HepG2 (cell line): ENCODE measurements around the gene DSN1. TPM values are rescaled to one million over a fixed set of nuclear protein-coding genes. Genes with fewer than 3 reads are reported as not detected.
A peak's percentile ranks its signal among the peaks of the same experiment; 100 is the strongest.

Experiments
- CCAR2 ChIP-seq: fragments of 200-400 bp; formaldehyde crosslinking; optimal IDR thresholded peaks from 2 replicates; pipeline ENCODE3; 2018; ENCODE audit warnings: low read depth, mild to moderate bottlenecking, low read length, moderate library complexity
- CENPT ChIP-seq: sonication (generic); formaldehyde crosslinking; IDR thresholded peaks from 2 replicates; pipeline ENCODE4 v1.8.0; 2022; ENCODE audit warnings: low read depth, mild to moderate bottlenecking, moderate library complexity, missing genetic modification reagents
- CHCHD3 ChIP-seq: sonication (generic); formaldehyde crosslinking; IDR thresholded peaks from 2 replicates; pipeline ENCODE4 v1.8.0; 2022; ENCODE audit warnings: mild to moderate bottlenecking, missing genetic modification reagents, moderate library complexity
- MAZ ChIP-seq, 2 experiments: sonication (generic) in 1 of 2; formaldehyde crosslinking in 1 of 2; IDR thresholded peaks; 2 replicates each; pipeline versions ENCODE4 v1.5.0 to v1.6.1; 2012 to 2020; ENCODE audit warnings: low read depth in 2 of 2, mild to moderate bottlenecking in 2 of 2, borderline replicate concordance in 1 of 2, improper control_type of control experiment in 1 of 2, low read length in 1 of 2, missing genetic modification reagents in 1 of 2, moderate library complexity in 1 of 2
- MED13 ChIP-seq: sonication (generic); formaldehyde crosslinking; IDR thresholded peaks from 2 replicates; pipeline ENCODE4 v1.5.0; 2020; ENCODE audit warnings: missing genetic modification reagents
- PPARG ChIP-seq: conservative IDR thresholded peaks from 2 replicates; pipeline ENCODE4 v1.6.1; 2016; ENCODE audit warnings: missing biosample characterization, missing genetic modification reagents
- ZMYM2 ChIP-seq: sonication (generic); formaldehyde crosslinking; IDR thresholded peaks from 2 replicates; pipeline ENCODE4 v1.8.0; 2022; ENCODE audit warnings: mild to moderate bottlenecking, missing genetic modification reagents
- ZNF292 ChIP-seq: sonication (generic); formaldehyde crosslinking; IDR thresholded peaks from 2 replicates; pipeline ENCODE4 v1.8.1; 2022; ENCODE audit warnings: mild to moderate bottlenecking, low read depth, missing genetic modification reagents, borderline replicate concordance
- ZNF558 ChIP-seq: sonication (generic); formaldehyde crosslinking; IDR thresholded peaks from 2 replicates; pipeline ENCODE4 v1.9.0; 2022; ENCODE audit warnings: mild to moderate bottlenecking, missing genetic modification reagents, borderline replicate concordance
- polyA plus RNA-seq, 8 experiments: library from polyadenylated mRNA; depleted of rRNA in 3 of 8; stranded (reverse) in 7 of 8; unstranded in 1 of 8; fragments of >200 nt; fragmentation: Illumina TruSeq in 4 of 8; extraction: Trizol in 4 of 8; gene quantifications; 2 replicates each; pipeline versions ENCODE4 v1.2.1 to v1.2.3, GENCODE V29; 2011 to 2016; ENCODE audit warnings: low read depth in 4 of 8, missing spikeins in 1 of 8, mixed read lengths in 1 of 8; ENCODE audit not compliant: insufficient read depth in 1 of 8
- total RNA-seq, 5 experiments: library from RNA; depleted of rRNA; stranded (reverse); fragments of >200 nt; fragmentation: Illumina TruSeq; extraction: Trizol; gene quantifications; 2 replicates each; pipeline ENCODE4 v1.2.3, GENCODE V29; 2016; ENCODE audit warnings: low read depth in 1 of 5
- TF ChIP-seq, protein P1 (sequence below): IDR thresholded peaks from 2 replicates; pipeline ENCODE4 v1.6.1; 2016; ENCODE audit warnings: low read depth, control low read depth
- TF ChIP-seq, protein P2 (sequence below): sonication (generic); formaldehyde crosslinking; IDR thresholded peaks from 2 replicates; pipeline ENCODE4 v1.8.0; 2022; ENCODE audit warnings: low read depth, missing genetic modification reagents
- TF ChIP-seq, protein P3 (sequence below): IDR thresholded peaks from 2 replicates; pipeline ENCODE4 v1.6.1; 2016; ENCODE audit warnings: missing compliant biosample characterization, missing genetic modification reagents, borderline replicate concordance
- TF ChIP-seq, protein P4 (sequence below): sonication (generic); formaldehyde crosslinking; conservative IDR thresholded peaks from 2 replicates; pipeline ENCODE4 v1.4.0; 2020; ENCODE audit warnings: missing genetic modification reagents
- TF ChIP-seq, protein P5 (sequence below): sonication (generic); formaldehyde crosslinking; IDR thresholded peaks from 2 replicates; pipeline ENCODE4 v1.8.0; 2022; ENCODE audit warnings: missing genetic modification reagents, mild to moderate bottlenecking, inconsistent platforms, borderline replicate concordance
- TF ChIP-seq, protein P6 (sequence below): sonication (generic); formaldehyde crosslinking; IDR thresholded peaks from 2 replicates; pipeline ENCODE4 v1.4.0; 2020; ENCODE audit warnings: missing genetic modification reagents
- TF ChIP-seq, protein P7 (sequence below): IDR thresholded peaks from 2 replicates; pipeline ENCODE4 v1.6.1; 2016; ENCODE audit warnings: low read depth

DSN1 gene
- total and polyA plus RNA-seq, 2 of the 13 experiments (the other 11 are each of a cell fraction or from before 2014, with no cell fraction given), result 18.7 to 53.7 TPM

DNA sequence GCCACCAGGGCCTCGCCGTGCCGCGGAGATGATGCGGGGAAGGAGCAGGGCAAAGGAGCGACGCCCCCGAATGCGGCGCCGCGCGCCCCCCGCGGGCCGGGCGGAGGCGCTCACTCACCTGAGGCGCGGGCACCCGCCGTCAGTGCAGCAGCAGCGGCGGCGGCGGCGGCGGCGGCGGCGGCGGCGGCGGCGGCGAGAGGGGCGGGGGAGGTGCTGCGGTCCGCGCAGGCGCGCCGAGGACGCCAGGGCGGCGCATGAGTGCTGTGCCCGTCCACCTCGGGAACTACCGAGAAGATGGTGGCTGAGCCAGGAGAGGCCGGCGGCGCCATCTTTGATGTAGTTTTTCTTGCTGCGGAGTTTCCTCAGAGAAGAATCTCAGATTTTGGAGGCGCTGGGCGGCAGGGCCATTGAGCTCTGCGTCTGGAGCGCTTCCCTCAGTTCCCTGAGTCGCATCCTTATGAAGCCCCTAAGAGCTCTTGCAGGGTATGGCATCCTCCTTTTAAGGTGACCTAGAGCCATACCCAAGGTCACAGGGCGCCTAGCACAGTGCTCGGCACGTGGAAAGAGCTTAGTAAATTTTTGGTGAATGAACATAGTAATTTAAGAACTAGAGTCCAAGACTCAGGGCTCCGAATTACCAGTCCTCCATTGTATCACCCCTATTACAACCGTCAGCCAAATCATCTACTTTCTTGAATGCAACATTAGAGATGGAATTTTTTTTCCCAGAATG is 27.5 kb downstream of the DSN1 start, which contains the start of gene NDRG3 (continued):
- TF ChIP-seq, protein P1, sequence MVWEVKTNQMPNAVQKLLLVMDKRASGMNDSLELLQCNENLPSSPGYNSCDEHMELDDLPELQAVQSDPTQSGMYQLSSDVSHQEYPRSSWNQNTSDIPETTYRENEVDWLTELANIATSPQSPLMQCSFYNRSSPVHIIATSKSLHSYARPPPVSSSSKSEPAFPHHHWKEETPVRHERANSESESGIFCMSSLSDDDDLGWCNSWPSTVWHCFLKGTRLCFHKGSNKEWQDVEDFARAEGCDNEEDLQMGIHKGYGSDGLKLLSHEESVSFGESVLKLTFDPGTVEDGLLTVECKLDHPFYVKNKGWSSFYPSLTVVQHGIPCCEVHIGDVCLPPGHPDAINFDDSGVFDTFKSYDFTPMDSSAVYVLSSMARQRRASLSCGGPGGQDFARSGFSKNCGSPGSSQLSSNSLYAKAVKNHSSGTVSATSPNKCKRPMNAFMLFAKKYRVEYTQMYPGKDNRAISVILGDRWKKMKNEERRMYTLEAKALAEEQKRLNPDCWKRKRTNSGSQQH (CRISPR knock-in tag), result 0 out of 2 replicates have a peak, but pooled peaks have one; percentile 73
- TF ChIP-seq CCAR2 (no peak), ZNF558 (CRISPR knock-in tag) (0 out of 2 replicates have a peak, but pooled peaks have one; percentile 75), ZMYM2 (CRISPR knock-in tag) (no peak), CENPT (CRISPR knock-in tag) (0 out of 2 replicates have a peak, but pooled peaks have one; percentile 55), MED13 (no peak; the same call in 1 of the 2 replicates), PPARG (CRISPR knock-in tag) (peak; percentile 22; the same call in 1 of the 2 replicates), ZNF292 (CRISPR knock-in tag) (no peak), CHCHD3 (CRISPR knock-in tag) (peak; percentile 48; the same call in 1 of the 2 replicates), MAZ (IDR thresholded peaks at IDR 0.05; ENCODE audit: borderline replicate concordance, low read depth, low read length) (peak; percentile 69), MAZ (CRISPR knock-in tag; IDR thresholded peaks at IDR 0.05; ENCODE audit: low read depth) (peak; percentile 62)
- TF ChIP-seq, protein P2, sequence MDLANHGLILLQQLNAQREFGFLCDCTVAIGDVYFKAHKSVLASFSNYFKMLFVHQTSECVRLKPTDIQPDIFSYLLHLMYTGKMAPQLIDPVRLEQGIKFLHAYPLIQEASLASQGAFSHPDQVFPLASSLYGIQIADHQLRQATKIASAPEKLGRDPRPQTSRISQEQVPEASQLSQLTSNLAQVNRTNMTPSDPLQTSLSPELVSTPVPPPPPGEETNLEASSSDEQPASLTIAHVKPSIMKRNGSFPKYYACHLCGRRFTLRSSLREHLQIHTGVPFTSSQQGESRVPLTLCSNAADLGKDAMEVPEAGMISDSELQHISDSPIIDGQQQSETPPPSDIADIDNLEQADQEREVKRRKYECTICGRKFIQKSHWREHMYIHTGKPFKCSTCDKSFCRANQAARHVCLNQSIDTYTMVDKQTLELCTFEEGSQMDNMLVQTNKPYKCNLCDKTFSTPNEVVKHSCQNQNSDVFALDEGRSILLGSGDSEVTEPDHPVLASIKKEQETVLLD (CRISPR knock-in tag), result peak; percentile 47; the same call in 1 of the 2 replicates
- TF ChIP-seq, protein P3, sequence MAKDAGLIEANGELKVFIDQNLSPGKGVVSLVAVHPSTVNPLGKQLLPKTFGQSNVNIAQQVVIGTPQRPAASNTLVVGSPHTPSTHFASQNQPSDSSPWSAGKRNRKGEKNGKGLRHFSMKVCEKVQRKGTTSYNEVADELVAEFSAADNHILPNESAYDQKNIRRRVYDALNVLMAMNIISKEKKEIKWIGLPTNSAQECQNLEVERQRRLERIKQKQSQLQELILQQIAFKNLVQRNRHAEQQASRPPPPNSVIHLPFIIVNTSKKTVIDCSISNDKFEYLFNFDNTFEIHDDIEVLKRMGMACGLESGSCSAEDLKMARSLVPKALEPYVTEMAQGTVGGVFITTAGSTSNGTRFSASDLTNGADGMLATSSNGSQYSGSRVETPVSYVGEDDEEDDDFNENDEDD (CRISPR knock-in tag), result no peak; the same call in 1 of the 2 replicates
- TF ChIP-seq, protein P4, sequence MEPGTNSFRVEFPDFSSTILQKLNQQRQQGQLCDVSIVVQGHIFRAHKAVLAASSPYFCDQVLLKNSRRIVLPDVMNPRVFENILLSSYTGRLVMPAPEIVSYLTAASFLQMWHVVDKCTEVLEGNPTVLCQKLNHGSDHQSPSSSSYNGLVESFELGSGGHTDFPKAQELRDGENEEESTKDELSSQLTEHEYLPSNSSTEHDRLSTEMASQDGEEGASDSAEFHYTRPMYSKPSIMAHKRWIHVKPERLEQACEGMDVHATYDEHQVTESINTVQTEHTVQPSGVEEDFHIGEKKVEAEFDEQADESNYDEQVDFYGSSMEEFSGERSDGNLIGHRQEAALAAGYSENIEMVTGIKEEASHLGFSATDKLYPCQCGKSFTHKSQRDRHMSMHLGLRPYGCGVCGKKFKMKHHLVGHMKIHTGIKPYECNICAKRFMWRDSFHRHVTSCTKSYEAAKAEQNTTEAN (CRISPR knock-in tag), result peak; percentile 34; the same call in 1 of the 2 replicates
- TF ChIP-seq, protein P5, sequence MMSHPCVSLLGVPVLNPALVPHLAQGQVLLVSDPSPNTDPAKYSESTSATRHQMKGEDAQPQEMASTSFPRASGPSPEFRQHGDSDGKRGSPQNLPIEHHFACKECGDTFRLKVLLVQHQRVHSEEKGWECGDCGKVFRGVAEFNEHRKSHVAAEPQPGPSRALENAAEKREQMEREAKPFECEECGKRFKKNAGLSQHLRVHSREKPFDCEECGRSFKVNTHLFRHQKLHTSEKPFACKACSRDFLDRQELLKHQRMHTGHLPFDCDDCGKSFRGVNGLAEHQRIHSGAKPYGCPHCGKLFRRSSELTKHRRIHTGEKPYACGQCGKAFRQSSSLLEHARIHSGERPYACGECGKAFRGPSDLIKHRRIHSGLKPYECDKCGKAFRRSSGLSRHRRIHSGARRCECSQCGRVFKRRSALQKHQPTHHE (CRISPR knock-in tag), result 0 out of 2 replicates have a peak, but pooled peaks have one; percentile 25
- TF ChIP-seq, protein P6, sequence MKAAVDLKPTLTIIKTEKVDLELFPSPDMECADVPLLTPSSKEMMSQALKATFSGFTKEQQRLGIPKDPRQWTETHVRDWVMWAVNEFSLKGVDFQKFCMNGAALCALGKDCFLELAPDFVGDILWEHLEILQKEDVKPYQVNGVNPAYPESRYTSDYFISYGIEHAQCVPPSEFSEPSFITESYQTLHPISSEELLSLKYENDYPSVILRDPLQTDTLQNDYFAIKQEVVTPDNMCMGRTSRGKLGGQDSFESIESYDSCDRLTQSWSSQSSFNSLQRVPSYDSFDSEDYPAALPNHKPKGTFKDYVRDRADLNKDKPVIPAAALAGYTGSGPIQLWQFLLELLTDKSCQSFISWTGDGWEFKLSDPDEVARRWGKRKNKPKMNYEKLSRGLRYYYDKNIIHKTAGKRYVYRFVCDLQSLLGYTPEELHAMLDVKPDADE, result no peak
- TF ChIP-seq, protein P7, sequence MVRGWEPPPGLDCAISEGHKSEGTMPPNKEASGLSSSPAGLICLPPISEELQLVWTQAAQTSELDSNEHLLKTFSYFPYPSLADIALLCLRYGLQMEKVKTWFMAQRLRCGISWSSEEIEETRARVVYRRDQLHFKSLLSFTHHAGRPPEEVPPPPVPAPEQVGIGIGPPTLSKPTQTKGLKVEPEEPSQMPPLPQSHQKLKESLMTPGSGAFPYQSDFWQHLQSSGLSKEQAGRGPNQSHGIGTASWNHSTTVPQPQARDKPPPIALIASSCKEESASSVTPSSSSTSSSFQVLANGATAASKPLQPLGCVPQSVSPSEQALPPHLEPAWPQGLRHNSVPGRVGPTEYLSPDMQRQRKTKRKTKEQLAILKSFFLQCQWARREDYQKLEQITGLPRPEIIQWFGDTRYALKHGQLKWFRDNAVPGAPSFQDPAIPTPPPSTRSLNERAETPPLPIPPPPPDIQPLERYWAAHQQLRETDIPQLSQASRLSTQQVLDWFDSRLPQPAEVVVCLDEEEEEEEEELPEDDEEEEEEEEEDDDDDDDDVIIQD, result 0 out of 2 replicates have a peak, but pooled peaks have one; percentile 7
